ENCODE data around the gene VPS13C. TPM values are rescaled to one million over a fixed set of nuclear protein-coding genes. Genes with fewer than 3 reads are reported as not detected.

The VPS13C gene
- total RNA-seq, 1 experiment from 2014 or later, result 18.6 TPM

GRCh38 chr15:61978225-61978624, 82.0 kb downstream of the VPS13C start:
- Histone ChIP-seq H2AFZ (ENCODE audit: low read depth, low read length, poor library complexity, severe bottlenecking) (no peak overlapping the region), H3K36me3 (ENCODE audit: control insufficient read depth in 1 of 2, insufficient read depth in 2 of 2, low read length in 2 of 2) (no peaks in the 10 kb centered on the region), H3K9me3 (ENCODE audit: control insufficient read depth in 1 of 2, insufficient read depth in 1 of 2, low read depth in 1 of 2, low read length in 2 of 2) (no peaks in the 10 kb centered on the region), H3K9me2 (ENCODE audit: insufficient read depth) (no peaks in the 10 kb centered on the region), H3K9ac (ENCODE audit: low read length) (no peak overlapping the region), H3K79me2 (ENCODE audit: insufficient read depth, low read length) (no peaks in the 10 kb centered on the region), H3K27ac (ENCODE audit: low read depth, low read length) (no peak overlapping the region), H3K4me1 (ENCODE audit: control insufficient read depth in 1 of 2, insufficient read depth in 2 of 2, low read length in 2 of 2) (no peaks in the 10 kb centered on the region), H3K27me3 (ENCODE audit: insufficient read depth, low read length) (no peaks in the 10 kb centered on the region), H3K4me2 (ENCODE audit: low read length) (no peak overlapping the region), H4K20me1 (ENCODE audit: insufficient read depth) (no peaks in the 10 kb centered on the region; the same call in 1 of the 2 replicates), H3K4me3 (replicated peaks in 1 of 2; ENCODE audit: low read depth in 1 of 2, low read length in 2 of 2) (no peak overlapping the region)
- no peak for ATAC-seq
- BruUV-seq (replicated peaks), result no TSS peak
- no peak for DNase-seq (ENCODE audit: low read depth, low spot score)
- CTCF ChIA-PET, result interaction anchor here (0.9 kb wide), 1 partner anchor 82 kb away, joined by 3 read pairs; the partner anchor contains the start of gene VPS13C
- POLR2A ChIA-PET, result no interaction called here
- TF ChIP-seq MAX (IDR thresholded peaks at IDR 0.05), result no peak
- TF ChIP-seq EZH2phosphoT487 (IDR thresholded peaks at IDR 0.05; ENCODE audit: borderline replicate concordance), result no peak
- no peak for TF ChIP-seq SIN3A (IDR thresholded peaks at IDR 0.05; ENCODE audit: low read depth)
- TF ChIP-seq JUND (IDR thresholded peaks at IDR 0.05), result no peak
- no peak for TF ChIP-seq ZNF274 (IDR thresholded peaks at IDR 0.05; ENCODE audit: low read depth, low read length)
- no peak for TF ChIP-seq ZFX (IDR thresholded peaks at IDR 0.05)
- TF ChIP-seq REST (IDR thresholded peaks at IDR 0.05; ENCODE audit: low read depth), result no peak
- intact Hi-C loops (cut with micrococcal nuclease), result no loop called here
- RAD21 ChIA-PET (ENCODE audit: low non-redundant PET in 1 of 2, low total read pairs in 2 of 2, uncharacterized antibody in 2 of 2, unreplicated experiment in 2 of 2), result no interaction called here
